NCI-H524 treated with DMSO at 0.1 percent for 48 hours (cell line): ENCODE measurements around the gene LHFPL6.
A peak's percentile ranks its signal among the peaks of the same experiment; 100 is the strongest.

Source experiments
- DNase-seq: peaks from one replicate; lab custom pipeline; 2025; lab: John Stamatoyannopoulos, UW

LHFPL6 gene

DNA sequence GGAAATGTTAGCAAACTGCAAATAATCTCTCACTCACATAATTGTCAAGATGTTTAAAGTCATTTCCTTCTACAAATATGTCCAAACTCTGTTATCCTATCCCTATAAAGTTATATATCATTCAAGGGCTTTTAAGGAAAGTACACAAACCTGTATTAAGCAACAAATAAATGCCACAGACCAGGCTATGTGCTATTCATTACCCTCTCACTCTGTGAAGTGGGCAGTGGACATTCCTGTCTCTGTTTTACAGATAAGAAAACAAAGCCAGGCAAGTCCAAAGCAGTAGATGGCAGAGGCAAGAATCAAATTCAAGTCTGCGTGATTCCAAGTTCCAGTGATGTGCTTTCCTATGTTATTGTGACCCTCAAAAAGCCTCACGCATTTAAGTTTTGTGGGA lies 140.6 kb downstream of the LHFPL6 start:
- no peak for DNase-seq

- no peak for DNase-seq
Measured at GRCh38 chr13:39461685-39462266, 141.2 kb downstream of the LHFPL6 start.

GRCh38 chr13:39457274-39457673 lies 145.7 kb downstream of the LHFPL6 start:
- DNase-seq = no peak

GRCh38 chr13:39455521-39456175 lies 147.3 kb downstream of the LHFPL6 start:
- no peak for DNase-seq

DNA sequence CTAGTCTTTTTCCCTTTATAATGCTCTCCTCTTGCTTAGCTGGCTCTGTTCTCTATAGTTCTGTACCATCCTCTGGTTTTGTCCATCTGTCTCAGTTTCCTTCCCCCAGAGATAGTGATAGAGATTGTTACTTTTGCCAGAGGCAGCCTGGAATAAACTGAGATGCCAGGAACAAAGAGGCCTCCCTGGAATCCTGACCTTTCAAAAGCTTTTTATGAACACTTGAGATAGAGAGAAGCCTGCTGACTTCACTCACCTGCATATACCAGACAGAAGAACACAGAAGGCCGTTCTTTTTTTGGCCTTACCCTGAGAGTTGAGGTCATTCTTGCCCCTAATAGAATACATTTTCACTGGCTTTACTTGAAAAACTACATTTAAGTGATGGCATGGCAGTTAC lies 150.2 kb downstream of the LHFPL6 start:
- DNase-seq = no peak

GRCh38 chr13:39452417-39452816 lies 150.6 kb downstream of the LHFPL6 start:
- DNase-seq = no peak

GRCh38 chr13:39451860-39452301 lies 151.1 kb downstream of the LHFPL6 start:
- peak; percentile 30 for DNase-seq

DNA sequence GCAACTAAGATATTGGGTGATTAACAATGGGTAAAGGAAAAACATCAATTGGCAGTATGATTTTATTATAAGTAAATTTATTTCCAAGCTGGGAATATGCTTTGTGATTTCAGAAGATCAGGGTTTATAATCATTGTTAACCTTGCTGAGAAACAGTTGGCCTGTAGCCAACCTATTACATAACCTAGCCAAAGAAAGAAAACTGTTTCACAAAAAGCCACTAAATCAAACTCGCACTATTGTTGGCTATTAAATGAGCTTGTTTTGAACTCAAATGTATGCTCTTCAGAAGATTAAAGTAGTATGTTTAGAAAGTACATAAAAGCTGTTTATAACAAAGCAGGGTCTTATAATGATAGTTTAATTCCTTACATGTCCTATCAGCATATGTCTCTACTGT lies 151.7 kb downstream of the LHFPL6 start:
- no peak for DNase-seq

DNA sequence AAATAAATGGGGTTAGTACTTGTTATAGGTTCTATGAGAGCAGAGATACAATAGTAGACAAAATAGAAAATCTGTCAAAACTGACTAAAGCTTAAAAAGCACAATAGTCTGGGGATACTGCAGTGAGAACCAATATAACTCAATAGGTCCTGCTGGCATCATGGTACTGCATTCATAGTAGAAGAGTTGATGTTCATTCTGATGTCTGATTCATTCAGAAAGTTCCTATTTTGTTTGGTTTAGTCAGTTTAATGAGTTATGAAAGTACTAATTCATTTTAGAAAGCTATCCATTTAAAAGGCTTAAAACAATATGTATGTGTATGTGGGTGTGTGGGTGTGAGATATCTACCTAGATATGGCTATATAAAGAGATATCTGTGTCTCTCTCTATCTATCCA lies 152.8 kb downstream of the LHFPL6 start:
- DNase-seq = no peak

DNA sequence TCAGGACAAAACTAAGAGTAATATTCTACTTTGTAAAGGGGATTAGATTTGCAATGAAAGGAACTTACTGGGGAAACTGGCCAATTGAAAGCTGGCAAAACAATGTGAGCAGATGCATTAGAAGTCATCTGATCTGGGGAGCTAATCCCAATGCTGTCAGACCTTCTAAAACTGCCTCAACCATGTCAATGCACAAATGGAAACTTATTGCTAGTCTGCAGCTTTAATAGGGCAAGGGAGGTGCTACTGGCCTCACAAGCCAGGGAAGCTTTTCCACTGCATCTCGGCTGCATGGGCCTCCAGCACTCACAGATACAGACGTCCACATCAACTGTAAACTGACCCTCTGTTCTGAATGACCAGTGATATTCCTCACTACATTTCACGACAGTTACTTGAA lies 154.2 kb downstream of the LHFPL6 start:
- DNase-seq = peak; percentile 56

DNA sequence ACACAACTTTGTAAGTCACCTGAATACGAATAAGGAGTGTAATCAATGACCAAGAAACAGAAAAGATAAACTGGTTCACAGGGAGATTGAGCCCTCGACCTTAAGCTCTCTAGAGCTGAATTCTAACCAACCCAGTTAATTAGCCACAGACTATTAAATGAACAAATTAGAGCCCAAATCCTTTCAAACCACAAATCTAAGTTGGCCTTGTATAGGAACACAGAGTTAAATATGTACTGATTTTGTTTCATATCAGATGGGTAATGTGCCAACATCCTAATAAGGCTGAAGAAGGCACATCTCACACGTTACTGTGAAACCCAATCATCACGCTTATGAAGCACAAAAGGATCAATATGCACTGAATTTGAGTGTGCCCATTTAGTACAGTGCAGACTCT lies 156.1 kb downstream of the LHFPL6 start:
- DNase-seq = no peak

GRCh38 chr13:39444866-39445265 lies 158.1 kb downstream of the LHFPL6 start:
- DNase-seq = no peak

DNA sequence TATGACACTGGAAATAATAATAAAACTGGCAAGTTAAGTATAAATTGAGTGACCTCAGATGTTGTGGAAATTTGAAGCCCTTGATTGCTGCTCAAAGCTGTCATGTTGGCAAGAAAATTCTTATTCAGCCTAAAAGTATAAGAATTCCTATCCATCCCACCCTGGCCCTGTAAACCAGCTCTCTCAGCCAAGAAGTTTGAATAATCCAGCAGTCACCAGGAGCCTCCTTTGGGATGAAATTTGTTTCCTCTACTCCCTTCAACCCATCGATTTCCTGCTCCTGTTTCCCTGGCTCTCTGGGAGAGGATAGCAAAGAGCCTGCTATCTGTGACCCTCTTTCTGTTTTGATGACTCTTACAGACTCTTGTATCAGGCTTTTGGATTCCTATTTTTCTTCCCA lies 169.3 kb downstream of the LHFPL6 start:
- DNase-seq = no peak

- no peak for DNase-seq
Measured at GRCh38 chr13:39432196-39432595, 170.8 kb downstream of the LHFPL6 start.

GRCh38 chr13:39422845-39423565 lies 180.0 kb downstream of the LHFPL6 start:
- DNase-seq = no peak

DNA sequence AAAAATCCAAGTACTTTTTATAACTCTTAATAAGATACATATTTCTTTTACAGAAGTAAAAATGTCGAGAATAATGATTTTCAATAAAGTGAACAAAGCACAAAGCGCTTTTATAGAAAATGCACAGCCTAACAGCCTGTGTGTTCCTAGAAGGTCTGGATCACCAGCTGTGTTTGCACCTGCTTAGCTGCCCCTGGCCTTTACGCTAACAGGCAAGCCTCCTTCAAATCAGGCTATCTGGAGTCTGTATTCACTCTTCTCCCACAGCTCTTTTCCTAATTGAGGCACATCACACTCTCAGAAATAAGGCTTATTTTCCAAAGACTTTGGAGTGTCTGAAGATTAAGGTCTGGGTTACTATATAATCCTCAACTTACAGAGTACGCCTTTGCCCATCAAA lies 183.1 kb downstream of the LHFPL6 start:
- DNase-seq = peak; percentile 3

DNA sequence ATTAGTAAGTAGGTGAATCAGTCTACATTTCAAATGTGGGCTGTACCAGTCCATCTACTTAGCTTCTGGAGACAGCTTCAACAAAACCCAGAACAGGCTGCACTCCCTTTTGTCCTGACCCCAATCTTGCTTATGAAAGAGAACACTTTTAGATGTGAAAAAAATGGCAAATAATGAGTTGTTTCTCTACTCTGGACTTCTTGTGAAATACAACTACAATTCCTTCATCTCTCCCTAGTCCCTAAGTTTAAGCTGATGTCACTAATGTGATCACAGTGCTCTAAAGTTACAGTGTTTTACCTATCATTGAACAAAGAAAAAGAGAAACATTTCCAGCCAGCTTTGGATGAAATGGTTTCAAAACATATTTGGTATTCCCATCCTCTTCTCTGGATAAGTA lies 183.9 kb downstream of the LHFPL6 start:
- DNase-seq = no peak

GRCh38 chr13:39418424-39418823 lies 184.6 kb downstream of the LHFPL6 start:
- DNase-seq = no peak

- no peak for DNase-seq
Measured at GRCh38 chr13:39417643-39418042, 185.3 kb downstream of the LHFPL6 start.

DNA sequence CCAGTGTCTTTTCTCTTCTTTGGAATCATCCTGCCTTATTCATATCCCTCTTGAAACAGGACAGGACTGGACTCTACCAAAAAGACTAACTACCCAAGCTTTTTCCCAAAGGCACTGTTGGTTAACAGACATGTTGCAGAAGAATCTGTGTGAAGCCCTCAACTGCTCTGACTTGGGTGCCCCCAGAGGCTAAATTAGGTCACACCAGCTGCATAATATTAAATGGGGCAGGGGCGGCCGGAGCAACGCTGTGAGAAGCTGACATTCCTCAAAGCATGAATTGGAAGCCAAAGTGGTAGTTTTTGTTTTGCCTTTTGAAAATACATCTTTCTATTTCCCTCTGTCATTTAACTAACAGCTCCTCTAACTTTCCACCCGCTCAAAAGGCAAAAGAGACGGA lies 185.9 kb downstream of the LHFPL6 start:
- no peak for DNase-seq

GRCh38 chr13:39415008-39415802 lies 187.8 kb downstream of the LHFPL6 start:
- DNase-seq = peak; percentile 20

GRCh38 chr13:39414339-39414738 lies 188.7 kb downstream of the LHFPL6 start:
- DNase-seq = no peak

GRCh38 chr13:39411511-39411910 lies 191.5 kb downstream of the LHFPL6 start:
- DNase-seq = no peak
